ENCODE results near the gene HTR2B.
"Not testable (repeated sequence)": the region's sequence is repeated elsewhere in the genome, so short reads cannot be mapped to it uniquely, and the experiment has no call there.

HTR2B gene

GRCh38 chr2:231099918-231100317 lies 24.9 kb downstream of the HTR2B start:
- DNase-seq (ENCODE audit: insufficient read length, low spot score): no peak
- no peak for FAIRE-seq

GRCh38 chr2:231094736-231095346 lies 30.0 kb downstream of the HTR2B start:
- DNase-seq (ENCODE audit: insufficient read length, low spot score): no peak

GRCh38 chr2:231093933-231094332 lies 30.9 kb downstream of the HTR2B start:
- FAIRE-seq (no peak), DNase-seq (ENCODE audit: insufficient read length, low spot score) (no peak)

More at GRCh38 chr2:231094736-231095346, 30.0 kb downstream of the HTR2B start:
- no peak for FAIRE-seq

- DNase-seq (ENCODE audit: insufficient read length, low spot score): no peak
Observed at GRCh38 chr2:231088754-231089153, 36.1 kb downstream of the HTR2B start.

GRCh38 chr2:231084565-231084964 lies 40.3 kb downstream of the HTR2B start:
- DNase-seq (ENCODE audit: insufficient read length, low spot score): no peak
- no peak for FAIRE-seq

More at GRCh38 chr2:231088754-231089153, 36.1 kb downstream of the HTR2B start:
- no peak for FAIRE-seq

GRCh38 chr2:231069379-231070054 lies 55.3 kb downstream of the HTR2B start:
- FAIRE-seq (no peak), DNase-seq (ENCODE audit: insufficient read length, low spot score) (no peak)

- peak; percentile 14 for FAIRE-seq
- DNase-seq (ENCODE audit: insufficient read length, low spot score): no peak
Observed at GRCh38 chr2:231068525-231069222, 56.2 kb downstream of the HTR2B start.

GRCh38 chr2:231067531-231067930 lies 57.3 kb downstream of the HTR2B start:
- not testable (repeated sequence) for FAIRE-seq

GRCh38 chr2:231065966-231066365 lies 58.9 kb downstream of the HTR2B start:
- FAIRE-seq: no peak

More at GRCh38 chr2:231067531-231067930, 57.3 kb downstream of the HTR2B start:
- not testable (repeated sequence) for DNase-seq (ENCODE audit: insufficient read length, low spot score)

GRCh38 chr2:231063347-231063746 lies 61.5 kb downstream of the HTR2B start:
- no peak for DNase-seq (ENCODE audit: insufficient read length, low spot score)
- no peak for FAIRE-seq

More at GRCh38 chr2:231065966-231066365, 58.9 kb downstream of the HTR2B start:
- DNase-seq (ENCODE audit: insufficient read length, low spot score): no peak

- no peak for FAIRE-seq
- DNase-seq (ENCODE audit: insufficient read length, low spot score): no peak
Observed at GRCh38 chr2:231062776-231063175, 62.1 kb downstream of the HTR2B start.

GRCh38 chr2:231059756-231060155 lies 65.1 kb downstream of the HTR2B start:
- FAIRE-seq (no peak), DNase-seq (ENCODE audit: insufficient read length, low spot score) (no peak)

GRCh38 chr2:231058761-231059550 lies 65.9 kb downstream of the HTR2B start:
- no peak for DNase-seq (ENCODE audit: insufficient read length, low spot score)
- FAIRE-seq: no peak
